Skeletal muscle tissue (tissue), 4 donors: ENCODE measurements around the gene IL1RAPL1. TPM values are rescaled to one million over a fixed set of nuclear protein-coding genes. Genes with fewer than 3 reads are reported as not detected.

Experiments
- H3K27ac ChIP-seq: one replicate; pipeline ENCODE4 v1.7.0; 2013; ENCODE audit warnings: mild to moderate bottlenecking, low read depth, low read length, inconsistent platforms
- H3K27me3 ChIP-seq, 3 donors: one replicate each; pipeline ENCODE4 v1.7.0; 2013; ENCODE audit warnings: low read length in 3 of 3; ENCODE audit not compliant: control insufficient read depth in 3 of 3, insufficient read depth in 3 of 3
- H3K36me3 ChIP-seq, 3 donors: one replicate each; pipeline ENCODE4 v1.7.0; 2013; ENCODE audit warnings: low read length in 3 of 3; ENCODE audit not compliant: control insufficient read depth in 3 of 3, insufficient read depth in 3 of 3
- H3K4me1 ChIP-seq, 3 donors: one replicate each; pipeline ENCODE4 v1.7.0; 2013; ENCODE audit warnings: low read length in 3 of 3, mild to moderate bottlenecking in 3 of 3; ENCODE audit not compliant: control insufficient read depth in 3 of 3, insufficient read depth in 3 of 3
- H3K4me3 ChIP-seq, 3 donors: one replicate each; pipeline ENCODE4 v1.7.0; 2013; ENCODE audit warnings: low read length in 3 of 3
- H3K9ac ChIP-seq, 3 donors: one replicate each; pipeline ENCODE4 v1.7.0; 2013; ENCODE audit warnings: low read length in 3 of 3, mild to moderate bottlenecking in 3 of 3, moderate library complexity in 2 of 3, low read depth in 1 of 3
- H3K9me3 ChIP-seq, 3 donors: one replicate each; pipeline ENCODE4 v1.7.0; 2013; ENCODE audit warnings: low read length in 3 of 3; ENCODE audit not compliant: control insufficient read depth in 3 of 3
- total RNA-seq: library from RNA; depleted of rRNA; stranded (reverse); fragments of >200 nt; gene quantifications from one replicate; pipeline ENCODE4 v1.2.3, GENCODE V29; 2014
- donor health status: Osteomylitis.

IL1RAPL1 gene
- total RNA-seq, 1 donor from 2014 or later = 3.7 TPM

GRCh38 chrX:29643181-29643580, 1055.9 kb downstream of the IL1RAPL1 start:
- Histone ChIP-seq H3K9me3 (no peaks in the 10 kb centered on the region), H3K27ac (no peak overlapping the region), H3K9ac (no peak overlapping the region), H3K36me3 (no peaks in the 10 kb centered on the region), H3K27me3 (no peaks in the 10 kb centered on the region), H3K4me1 (no peaks in the 10 kb centered on the region), H3K4me3 (no peak overlapping the region)

GRCh38 chrX:29648161-29648560, 1060.9 kb downstream of the IL1RAPL1 start:
- H3K4me1 ChIP-seq = no peaks in the 10 kb centered on the region
- H3K27me3 ChIP-seq = no peaks in the 10 kb centered on the region
- H3K9ac ChIP-seq = no peak overlapping the region
- H3K9me3 ChIP-seq = no peaks in the 10 kb centered on the region
- no peak overlapping the region for H3K27ac ChIP-seq
- H3K4me3 ChIP-seq = no peak overlapping the region
- no peaks in the 10 kb centered on the region for H3K36me3 ChIP-seq

GRCh38 chrX:29652484-29652883, 1065.2 kb downstream of the IL1RAPL1 start:
- Histone ChIP-seq H3K4me1 (no peaks in the 10 kb centered on the region), H3K4me3 (no peak overlapping the region), H3K27ac (no peak overlapping the region), H3K27me3 (no peaks in the 10 kb centered on the region), H3K9ac (no peak overlapping the region), H3K9me3 (no peaks in the 10 kb centered on the region), H3K36me3 (no peaks in the 10 kb centered on the region)

GRCh38 chrX:29653721-29654120, 1066.5 kb downstream of the IL1RAPL1 start:
- Histone ChIP-seq H3K4me3 (no peak overlapping the region), H3K27me3 (no peaks in the 10 kb centered on the region), H3K9ac (no peak overlapping the region)

GRCh38 chrX:29659911-29660310, 1072.7 kb downstream of the IL1RAPL1 start:
- Histone ChIP-seq H3K27me3 (no peaks in the 10 kb centered on the region), H3K36me3 (no peaks in the 10 kb centered on the region), H3K4me3 (no peak overlapping the region), H3K4me1 (no peaks in the 10 kb centered on the region), H3K27ac (no peak overlapping the region), H3K9me3 (no peaks in the 10 kb centered on the region), H3K9ac (no peak overlapping the region)

More at GRCh38 chrX:29653721-29654120, 1066.5 kb downstream of the IL1RAPL1 start:
- no peaks in the 10 kb centered on the region for H3K9me3 ChIP-seq
- H3K27ac ChIP-seq = no peak overlapping the region
- no peaks in the 10 kb centered on the region for H3K4me1 ChIP-seq
- H3K36me3 ChIP-seq = no peaks in the 10 kb centered on the region

- Histone ChIP-seq H3K9me3 (no peaks in the 10 kb centered on the region), H3K27ac (no peak overlapping the region), H3K36me3 (no peaks in the 10 kb centered on the region), H3K4me3 (no peak overlapping the region), H3K27me3 (no peaks in the 10 kb centered on the region), H3K4me1 (no peaks in the 10 kb centered on the region), H3K9ac (no peak overlapping the region)
These were observed 1074.0 kb downstream of the IL1RAPL1 start for GRCh38 chrX:29661290-29661689.

GRCh38 chrX:29662101-29662500, 1074.9 kb downstream of the IL1RAPL1 start:
- no peak overlapping the region for H3K9ac ChIP-seq
- H3K4me3 ChIP-seq = no peak overlapping the region
- H3K27ac ChIP-seq = no peak overlapping the region
- H3K9me3 ChIP-seq = no peaks in the 10 kb centered on the region
- H3K27me3 ChIP-seq = no peaks in the 10 kb centered on the region
- H3K4me1 ChIP-seq = no peaks in the 10 kb centered on the region
- H3K36me3 ChIP-seq = no peaks in the 10 kb centered on the region

GRCh38 chrX:29662759-29663503, 1075.7 kb downstream of the IL1RAPL1 start:
- no peaks in the 10 kb centered on the region for H3K9me3 ChIP-seq
- H3K27me3 ChIP-seq = no peaks in the 10 kb centered on the region
- H3K9ac ChIP-seq = no peak overlapping the region
- H3K4me3 ChIP-seq = no peak overlapping the region
- no peak overlapping the region for H3K27ac ChIP-seq
- H3K36me3 ChIP-seq = no peaks in the 10 kb centered on the region
- H3K4me1 ChIP-seq = no peaks in the 10 kb centered on the region

GRCh38 chrX:29665532-29665931, 1078.3 kb downstream of the IL1RAPL1 start:
- no peaks in the 10 kb centered on the region for H3K9me3 ChIP-seq
- no peak overlapping the region for H3K9ac ChIP-seq
- H3K4me1 ChIP-seq = no peaks in the 10 kb centered on the region
- H3K27ac ChIP-seq = no peak overlapping the region
- no peak overlapping the region for H3K4me3 ChIP-seq
- H3K36me3 ChIP-seq = no peaks in the 10 kb centered on the region
- no peaks in the 10 kb centered on the region for H3K27me3 ChIP-seq

- Histone ChIP-seq H3K9me3 (no peaks in the 10 kb centered on the region), H3K36me3 (no peaks in the 10 kb centered on the region), H3K4me1 (no peaks in the 10 kb centered on the region), H3K9ac (no peak overlapping the region), H3K27me3 (no peaks in the 10 kb centered on the region), H3K4me3 (no peak overlapping the region), H3K27ac (no peak overlapping the region)
These were observed 1079.1 kb downstream of the IL1RAPL1 start for GRCh38 chrX:29666366-29666765.
